GM12878 (cell line): Measurements from ENCODE around the gene MYB. TPM values are rescaled to one million over a fixed set of nuclear protein-coding genes. Genes with fewer than 3 reads are reported as not detected.

Experiments used
- ATAC-seq: fragments of 200-7000 bp; cut with Tn5 transposase; 3 replicates; pipeline ENCODE4 v1.9.1; 2020; ENCODE audit warnings: mild to moderate bottlenecking, moderate library complexity
- BruUV-seq: library from RNA; stranded (reverse); fragments of 400-500 nt; replicated peaks from 2 replicates; lab custom pipeline; 2021; lab: Mats Ljungman, UMichigan
- CTCF ChIA-PET: fragments of 300-600 bp; sonication (Branson Sonifier 250); formaldehyde crosslinking; extraction: SDS; loops from one replicate; lab custom pipeline; 2021; ENCODE audit warnings: inconsistent platforms; lab: Yijun Ruan, JAX
- POLR2A ChIA-PET: fragments of 350-600 bp; formaldehyde crosslinking; extraction: SDS; loops from one replicate; lab custom pipeline; 2021; ENCODE audit warnings: inconsistent platforms; lab: Charles Lee
- RAD21 ChIA-PET: fragments of 300-600 bp; sonication (Branson Sonifier 250); formaldehyde crosslinking; loops from one replicate; lab custom pipeline; 2023; ENCODE audit warnings: antibody characterized with exemption; ENCODE audit not compliant: unreplicated experiment; lab: Charles Lee
- SMC1A ChIA-PET: fragments of 300-600 bp; sonication (Branson Sonifier 250); formaldehyde crosslinking; loops from one replicate; lab custom pipeline; 2023; ENCODE audit not compliant: unreplicated experiment, uncharacterized antibody; lab: Charles Lee
- DNase-seq: peaks from one replicate; pipeline ENCODE4 v3.0.0-alpha.2; 2011; ENCODE audit warnings: low read depth, low spot score
- FAIRE-seq: peaks from 3 replicates; lab custom pipeline; 2011; peaks lifted over from hg19 to GRCh38; lab: Jason Lieb, UNC
- H2AFZ ChIP-seq: 2 replicates; pipeline ENCODE4 v1.6.0; 2011; ENCODE audit warnings: low read depth, low read length, control low read depth; ENCODE audit not compliant: control insufficient read depth
- H3K27ac ChIP-seq: 2 replicates; pipeline ENCODE4 v1.5.1; 2011; ENCODE audit warnings: control low read depth; ENCODE audit not compliant: control insufficient read depth, insufficient read depth
- H3K27me3 ChIP-seq, 2 experiments: replicated peaks in 1 of 2; 2 replicates each; pipeline versions ENCODE4 v1.6.0 to v1.6.1; 2011; ENCODE audit warnings: low read length in 1 of 2; ENCODE audit not compliant: control insufficient read depth in 2 of 2, insufficient read depth in 2 of 2
- H3K36me3 ChIP-seq, 2 experiments: 2 replicates each; pipeline ENCODE4 v1.5.1; 2011; ENCODE audit warnings: low read length in 1 of 2; ENCODE audit not compliant: control insufficient read depth in 2 of 2, insufficient read depth in 2 of 2
- H3K4me1 ChIP-seq: 2 replicates; pipeline ENCODE4 v1.6.1; 2011; ENCODE audit warnings: mild to moderate bottlenecking, low read length, moderate library complexity, mixed read lengths; ENCODE audit not compliant: control insufficient read depth, insufficient read depth
- H3K4me2 ChIP-seq: 2 replicates; pipeline ENCODE4 v1.6.0; 2011; ENCODE audit warnings: control low read depth; ENCODE audit not compliant: control insufficient read depth, insufficient read depth
- H3K4me3 ChIP-seq: fragments of 200-600 bp; sonication (generic); 2 replicates; pipeline ENCODE4 v1.5.1; 2016
- H3K79me2 ChIP-seq: 2 replicates; pipeline ENCODE4 v1.6.0; 2011; ENCODE audit warnings: low read length; ENCODE audit not compliant: control insufficient read depth, insufficient read depth
- H3K9ac ChIP-seq: 2 replicates; pipeline ENCODE4 v1.8.0; 2011; ENCODE audit warnings: low read length, control low read depth, mixed read lengths; ENCODE audit not compliant: control insufficient read depth, insufficient read depth
- H3K9me3 ChIP-seq: replicated peaks from 3 replicates; pipeline ENCODE4 v1.5.1; 2011; ENCODE audit warnings: mild to moderate bottlenecking, low read length; ENCODE audit not compliant: control insufficient read depth, insufficient read depth
- H4K20me1 ChIP-seq: 2 replicates; pipeline ENCODE4 v1.6.0; 2011; ENCODE audit not compliant: control insufficient read depth, insufficient read depth
- ASH2L ChIP-seq: fragments of 300-600, 200-600 bp; sonication (generic); IDR thresholded peaks from 2 replicates; pipeline ENCODE4 v1.6.1; 2017; ENCODE audit warnings: low read depth, mild to moderate bottlenecking, borderline replicate concordance
- BMI1 ChIP-seq: fragments of 450-650 bp; IDR thresholded peaks from 2 replicates; pipeline ENCODE4 v1.6.1; 2016; ENCODE audit warnings: mild to moderate bottlenecking, moderate library complexity, borderline replicate concordance
- BRCA1 ChIP-seq: IDR thresholded peaks from 2 replicates; pipeline ENCODE4 v1.6.1; 2011; ENCODE audit warnings: low read depth, low read length, improper control_type of control experiment
- E4F1 ChIP-seq: fragments of 450-650 bp; IDR thresholded peaks from 2 replicates; pipeline ENCODE4 v1.6.1; 2018; ENCODE audit warnings: borderline replicate concordance, mild to moderate bottlenecking; ENCODE audit not compliant: partially characterized antibody
- SPI1 ChIP-seq: IDR thresholded peaks from 2 replicates; pipeline ENCODE4 v1.6.1; 2011; ENCODE audit warnings: low read depth, mild to moderate bottlenecking, low read length, moderate library complexity, borderline replicate concordance; ENCODE audit not compliant: insufficient read depth
- WGBS: methylation state at CpG from one replicate; pipeline ENCODE4 v1.1.6; 2016; ENCODE audit warnings: low lambda C conversion rate; ENCODE audit not compliant: insufficient replicate concordance, insufficient coverage; ENCODE audit errors: missing lambda C conversion rate; 5-methylcytosine and 5-hydroxymethylcytosine counted together
- in situ Hi-C: fragments of 300-500 bp; cut with MboI; formaldehyde crosslinking; loops from 9 replicates; pipeline ENCODE4 v1.14.3; 2018; ENCODE audit warnings: mixed read lengths
- intact Hi-C: fragments of 100-400 bp; cut with micrococcal nuclease; formaldehyde crosslinking; loops from one replicate; pipeline ENCODE4 v1.14.2; 2022; ENCODE audit not compliant: unreplicated experiment
- polyA plus RNA-seq, 11 experiments: library from polyadenylated mRNA; depleted of rRNA in 4 of 11; unstranded in 6 of 11; stranded (reverse) in 5 of 11; fragments of >200 nt; fragmentation: Nextera tagmentation in 4 of 11; fragmentation: Illumina TruSeq in 1 of 11; extraction: Ambion mirVana in 4 of 11; extraction: Trizol in 1 of 11; gene quantifications; 1 replicate in 1 of 11; 2 replicates in 10 of 11; pipeline versions ENCODE4 v1.2.1 to v1.2.3, GENCODE V29; 2011 to 2016; ENCODE audit warnings: inconsistent platforms in 2 of 11, missing spikeins in 2 of 11, low read depth in 1 of 11
- total RNA-seq, 4 experiments: library from RNA; depleted of rRNA in 3 of 4; stranded (reverse); fragments of >200 nt in 3 of 4; fragmentation: Illumina TruSeq in 1 of 4; extraction: Trizol in 1 of 4; gene quantifications; 2 replicates each; pipeline versions ENCODE4 v1.2.1 to v1.2.3, GENCODE V29; 2013 to 2021
- TF ChIP-seq, protein P1 (sequence below): fragments of 450-650 bp; IDR thresholded peaks from 2 replicates; pipeline ENCODE4 v1.6.1; 2017; ENCODE audit warnings: mild to moderate bottlenecking, low read depth, inconsistent platforms; ENCODE audit not compliant: poor library complexity, severe bottlenecking
- TF ChIP-seq, protein P2 (sequence below): fragments of 150-350 bp; IDR thresholded peaks from 2 replicates; pipeline ENCODE4 v1.6.1; 2014; ENCODE audit warnings: mild to moderate bottlenecking, low read depth, low read length
- TF ChIP-seq, protein P3 (sequence below): IDR thresholded peaks from 2 replicates; pipeline ENCODE4 v1.6.1; 2011; ENCODE audit warnings: low read depth, low read length, improper control_type of control experiment, borderline replicate concordance

The MYB gene
- total and polyA plus RNA-seq, 10 of the 15 experiments (the other 5 are each of a cell fraction or from before 2014, with no cell fraction given), result 7.0 to 29.8 (median 21.5) TPM

- TF ChIP-seq, protein P1, sequence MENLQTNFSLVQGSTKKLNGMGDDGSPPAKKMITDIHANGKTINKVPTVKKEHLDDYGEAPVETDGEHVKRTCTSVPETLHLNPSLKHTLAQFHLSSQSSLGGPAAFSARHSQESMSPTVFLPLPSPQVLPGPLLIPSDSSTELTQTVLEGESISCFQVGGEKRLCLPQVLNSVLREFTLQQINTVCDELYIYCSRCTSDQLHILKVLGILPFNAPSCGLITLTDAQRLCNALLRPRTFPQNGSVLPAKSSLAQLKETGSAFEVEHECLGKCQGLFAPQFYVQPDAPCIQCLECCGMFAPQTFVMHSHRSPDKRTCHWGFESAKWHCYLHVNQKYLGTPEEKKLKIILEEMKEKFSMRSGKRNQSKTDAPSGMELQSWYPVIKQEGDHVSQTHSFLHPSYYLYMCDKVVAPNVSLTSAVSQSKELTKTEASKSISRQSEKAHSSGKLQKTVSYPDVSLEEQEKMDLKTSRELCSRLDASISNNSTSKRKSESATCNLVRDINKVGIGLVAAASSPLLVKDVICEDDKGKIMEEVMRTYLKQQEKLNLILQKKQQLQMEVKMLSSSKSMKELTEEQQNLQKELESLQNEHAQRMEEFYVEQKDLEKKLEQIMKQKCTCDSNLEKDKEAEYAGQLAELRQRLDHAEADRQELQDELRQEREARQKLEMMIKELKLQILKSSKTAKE, result peak; percentile 16
- TF ChIP-seq BRCA1 (no peak), ASH2L (no peak)
- TF ChIP-seq, protein P2, sequence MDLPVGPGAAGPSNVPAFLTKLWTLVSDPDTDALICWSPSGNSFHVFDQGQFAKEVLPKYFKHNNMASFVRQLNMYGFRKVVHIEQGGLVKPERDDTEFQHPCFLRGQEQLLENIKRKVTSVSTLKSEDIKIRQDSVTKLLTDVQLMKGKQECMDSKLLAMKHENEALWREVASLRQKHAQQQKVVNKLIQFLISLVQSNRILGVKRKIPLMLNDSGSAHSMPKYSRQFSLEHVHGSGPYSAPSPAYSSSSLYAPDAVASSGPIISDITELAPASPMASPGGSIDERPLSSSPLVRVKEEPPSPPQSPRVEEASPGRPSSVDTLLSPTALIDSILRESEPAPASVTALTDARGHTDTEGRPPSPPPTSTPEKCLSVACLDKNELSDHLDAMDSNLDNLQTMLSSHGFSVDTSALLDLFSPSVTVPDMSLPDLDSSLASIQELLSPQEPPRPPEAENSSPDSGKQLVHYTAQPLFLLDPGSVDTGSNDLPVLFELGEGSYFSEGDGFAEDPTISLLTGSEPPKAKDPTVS, result 0 out of 2 replicates have a peak, but pooled peaks have one; percentile 26
- TF ChIP-seq, all 136 proteins: peak for 40
Measured at GRCh38 chr6:135183532-135184440, 2.7 kb downstream of the MYB start (continued).

DNA sequence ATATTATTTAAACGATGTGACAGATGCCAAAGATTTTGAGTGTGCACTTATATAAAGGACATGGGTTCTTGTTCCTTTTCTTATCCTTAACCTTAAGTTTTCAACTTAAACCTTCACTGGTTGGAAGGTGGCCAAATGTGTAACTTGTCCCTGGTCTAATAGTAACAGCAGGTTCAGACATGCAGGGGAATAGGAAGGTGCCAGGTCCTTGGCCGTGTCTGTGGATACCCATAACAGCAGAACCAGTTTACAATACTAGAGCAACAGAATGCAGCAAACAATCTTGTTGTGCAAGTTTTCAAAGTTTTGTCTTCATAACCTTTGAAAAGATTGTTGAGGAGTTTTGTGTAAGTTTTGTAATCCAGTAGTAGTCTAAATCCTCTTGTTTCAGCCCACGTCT, 4.4 kb downstream of the MYB start:
- no peak for ATAC-seq
- POLR2A ChIA-PET, result no interaction called here
- Histone ChIP-seq H3K27me3 (no peaks in the 10 kb centered on the region), H2AFZ (peak overlapping the region; percentile 56), H3K9me3 (no peaks in the 10 kb centered on the region), H3K79me2 (peaks cover 54% of the 10 kb centered on the region), H3K4me1 (peaks cover 12% of the 10 kb centered on the region), H3K27ac (peak overlapping the region; percentile 6; the same call in 1 of the 2 replicates), H3K36me3 (peaks cover 0 to 12% of the 10 kb centered on the region in 2 experiments), H3K4me3 (no peak overlapping the region), H3K4me2 (peak overlapping the region; percentile 99), H4K20me1 (no peaks in the 10 kb centered on the region), H3K9ac (peak overlapping the region; percentile 28; the same call in 1 of the 2 replicates)
- CTCF ChIA-PET, result interaction anchor here (0.6 to 12.3 kb wide), 11 partner anchors 18 to 245 kb away, joined by 3 to 149 read pairs (median 13); no protein-coding TSS in a partner anchor
- no TSS peak for BruUV-seq
- in situ Hi-C loops, result no loop called here
- FAIRE-seq, result no peak
- RAD21 ChIA-PET, result interaction anchor here (3.1 to 8.1 kb wide), 4 partner anchors 22 to 164 kb away, joined by 15 to 98 read pairs (median 47); no protein-coding TSS in a partner anchor
- SMC1A ChIA-PET, result interaction anchor here (1.0 to 12.3 kb wide), 11 partner anchors 12 to 235 kb away, joined by 3 to 133 read pairs (median 16); no protein-coding TSS in a partner anchor
- intact Hi-C loops, result no loop called here
- no peak for DNase-seq
- WGBS, result 75% methylated on average over 3 of the region's 3 CpGs
- TF ChIP-seq, protein P2, result no peak
- TF ChIP-seq BMI1 (no peak), SPI1 (no peak), E4F1 (no peak)
- TF ChIP-seq, protein P3, sequence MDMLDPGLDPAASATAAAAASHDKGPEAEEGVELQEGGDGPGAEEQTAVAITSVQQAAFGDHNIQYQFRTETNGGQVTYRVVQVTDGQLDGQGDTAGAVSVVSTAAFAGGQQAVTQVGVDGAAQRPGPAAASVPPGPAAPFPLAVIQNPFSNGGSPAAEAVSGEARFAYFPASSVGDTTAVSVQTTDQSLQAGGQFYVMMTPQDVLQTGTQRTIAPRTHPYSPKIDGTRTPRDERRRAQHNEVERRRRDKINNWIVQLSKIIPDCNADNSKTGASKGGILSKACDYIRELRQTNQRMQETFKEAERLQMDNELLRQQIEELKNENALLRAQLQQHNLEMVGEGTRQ, result no peak
